Midbrain (tissue), 1 donor: Measurements from ENCODE around the gene KRTAP5-10.
"Not testable (repeated sequence)": the region's sequence is repeated elsewhere in the genome, so short reads cannot be mapped to it uniquely, and the experiment has no call there.

Experiments
- DNase-seq: peaks from one replicate; lab custom pipeline; 2025; lab: John Stamatoyannopoulos, UW

The KRTAP5-10 gene, protein sequence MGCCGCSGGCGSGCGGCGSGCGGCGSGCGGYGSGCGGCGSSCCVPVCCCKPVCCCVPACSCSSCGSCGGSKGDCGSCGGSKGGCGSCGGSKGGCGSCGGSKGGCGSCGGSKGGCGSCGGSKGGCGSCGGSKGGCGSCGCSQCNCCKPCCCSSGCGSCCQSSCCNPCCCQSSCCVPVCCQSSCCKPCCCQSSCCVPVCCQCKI

GRCh38 chr11:71565263-71565662, at the start of gene KRTAP5-10:
TSS of gene KRTAP5-10 (plus strand) at chr11:71565563. CDS start at chr11:71565588, 25 bp downstream.
- no peak for DNase-seq

DNA sequence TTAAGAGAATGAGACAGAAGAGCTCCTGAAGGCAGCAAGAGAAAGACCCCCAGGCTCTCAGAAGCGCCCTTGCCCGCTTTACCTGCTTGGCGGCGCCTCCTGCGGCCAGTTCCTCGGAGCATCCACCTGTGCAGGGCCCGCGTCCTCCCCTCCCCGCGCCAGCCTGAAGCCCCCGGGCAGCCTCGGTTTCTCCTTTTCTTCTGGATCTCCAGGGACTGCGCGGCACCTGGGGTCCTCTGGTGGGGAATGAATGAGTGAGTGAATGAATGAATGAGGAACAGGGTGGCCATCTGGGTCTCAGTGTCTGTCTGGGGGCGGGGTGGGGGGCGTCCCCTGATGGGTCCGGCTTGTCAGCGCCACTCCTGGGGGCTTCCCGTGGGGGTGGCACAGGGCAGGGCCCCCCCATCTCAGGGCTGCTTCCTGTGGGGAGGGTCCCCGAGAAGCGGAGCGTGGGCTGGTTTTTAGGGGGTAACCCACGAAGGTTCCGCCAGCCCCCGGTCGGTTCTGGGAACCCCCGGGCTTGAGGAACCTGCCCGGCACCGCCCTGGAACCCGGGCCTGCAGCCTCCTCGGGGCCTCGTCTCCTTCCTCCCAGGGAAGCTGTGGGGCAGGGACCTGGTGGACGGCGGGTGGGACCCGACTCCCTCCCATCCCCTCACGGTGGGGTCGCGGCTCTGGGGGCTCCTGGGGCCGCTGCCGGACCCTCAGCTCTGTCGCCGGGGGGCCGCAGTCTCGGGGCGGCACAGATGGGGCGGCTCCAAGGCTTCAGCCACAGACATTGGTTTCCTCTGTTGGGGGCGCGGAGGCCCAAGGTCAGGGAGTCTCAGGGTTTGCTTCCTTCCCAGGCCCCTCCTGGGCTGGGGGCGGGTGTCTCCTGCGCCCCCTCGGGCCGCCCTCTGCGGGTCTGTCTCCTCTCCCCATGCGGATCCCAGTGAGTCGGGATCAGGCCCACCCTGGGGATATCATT, 46.6 kb upstream of the KRTAP5-10 start:
- DNase-seq: no peak

DNA sequence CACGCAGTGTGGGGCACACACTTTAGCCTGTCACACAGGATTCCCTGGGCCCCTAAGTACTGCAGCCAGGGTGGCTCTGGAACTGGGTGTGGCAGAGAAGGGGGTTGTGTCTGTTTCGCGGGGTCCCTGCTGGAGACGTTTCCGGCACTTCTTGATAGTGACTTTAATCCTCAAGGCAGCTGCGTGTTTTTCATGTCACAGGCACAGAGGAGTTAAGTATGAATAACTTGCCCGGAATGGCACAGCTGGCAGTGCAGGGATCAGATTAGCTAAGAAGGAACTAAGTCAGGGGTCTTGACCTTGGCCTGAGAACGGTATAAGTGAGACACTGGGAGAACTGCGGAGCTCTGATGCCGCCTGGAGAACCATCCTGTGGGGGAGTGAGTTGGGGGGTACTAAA, 45.8 kb upstream of the KRTAP5-10 start:
- no peak for DNase-seq

GRCh38 chr11:71525188-71525937, 40.0 kb upstream of the KRTAP5-10 start:
- no peak for DNase-seq

DNA sequence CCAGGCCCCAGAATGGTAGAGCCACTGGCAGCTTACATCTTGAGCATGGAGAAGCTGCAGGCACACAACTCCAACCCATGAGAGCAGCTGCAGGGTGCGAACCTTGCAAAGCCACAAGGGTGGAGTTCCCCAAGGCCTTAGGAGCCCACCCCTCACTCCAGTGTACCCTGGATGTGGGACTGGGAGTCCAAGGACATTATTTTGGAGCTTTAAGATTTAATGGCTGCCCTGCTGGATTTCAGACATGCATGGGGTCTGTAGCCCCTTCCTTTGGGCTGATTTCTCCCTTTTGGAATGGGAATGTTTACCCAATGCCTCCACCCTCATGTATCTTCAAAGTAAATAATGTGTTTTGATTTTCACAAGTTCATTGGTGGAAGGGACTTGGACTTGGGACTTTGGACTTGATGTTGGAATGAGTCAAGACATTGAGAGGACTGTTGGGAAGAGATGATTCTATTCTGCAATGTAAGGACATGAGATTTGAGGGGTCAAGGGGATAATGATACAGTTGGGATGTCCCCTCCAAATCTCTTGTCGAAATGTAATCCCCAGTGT, 39.3 kb upstream of the KRTAP5-10 start:
- no peak for DNase-seq

GRCh38 chr11:71526796-71527575, 38.4 kb upstream of the KRTAP5-10 start, which contains the start of gene KRTAP5-7:
TSS of gene KRTAP5-7 (plus strand) at chr11:71527267. CDS start at chr11:71527301, 34 bp downstream.
- not testable (repeated sequence) for DNase-seq

DNA sequence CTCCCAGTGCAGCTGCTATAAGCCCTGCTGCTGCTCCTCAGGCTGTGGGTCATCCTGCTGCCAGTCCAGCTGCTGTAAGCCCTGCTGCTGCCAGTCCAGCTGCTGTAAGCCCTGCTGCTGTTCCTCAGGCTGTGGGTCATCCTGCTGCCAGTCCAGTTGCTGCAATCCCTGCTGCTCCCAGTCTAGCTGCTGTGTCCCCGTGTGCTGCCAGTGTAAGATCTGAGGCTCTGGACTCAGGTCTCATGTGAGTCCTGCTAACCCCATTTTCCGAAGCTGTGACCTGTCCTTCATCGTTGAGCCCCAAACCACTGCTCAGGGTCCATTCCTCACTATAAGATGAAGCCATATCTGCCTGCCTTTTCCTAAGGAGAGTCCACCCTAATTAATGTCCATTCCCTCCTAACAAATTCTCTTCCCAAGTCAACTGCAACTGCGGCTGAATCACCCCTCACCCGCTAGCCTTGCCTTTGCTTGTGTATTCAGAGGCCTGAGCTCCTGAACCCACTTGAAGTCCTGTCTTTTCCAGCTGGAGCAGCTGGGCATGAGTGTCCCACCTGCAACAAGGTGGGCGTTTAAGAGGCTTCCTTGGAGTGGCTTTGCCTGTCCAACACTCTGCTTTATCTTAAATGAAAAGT, 37.7 kb upstream of the KRTAP5-10 start:
- no peak for DNase-seq

DNA sequence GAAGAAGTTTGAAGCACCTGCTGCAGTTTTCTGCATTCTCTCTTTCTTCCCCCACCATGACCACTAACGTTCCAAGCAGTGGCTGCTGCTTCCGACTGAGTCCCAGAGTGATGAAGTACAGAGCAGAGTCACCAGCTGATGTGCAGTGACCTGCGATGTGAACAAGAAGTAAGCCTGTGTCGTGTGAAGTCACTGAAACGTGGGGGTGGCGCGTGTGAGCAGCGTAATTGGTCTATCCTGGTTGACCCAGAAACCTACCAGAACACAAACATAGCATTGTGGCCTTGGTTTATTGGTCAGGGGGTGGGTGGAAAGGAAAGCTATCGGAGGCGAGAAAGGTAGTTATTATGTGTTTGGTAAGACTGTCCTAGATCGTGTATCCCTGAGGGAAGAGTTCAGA, 34.8 kb upstream of the KRTAP5-10 start:
- no peak for DNase-seq

DNA sequence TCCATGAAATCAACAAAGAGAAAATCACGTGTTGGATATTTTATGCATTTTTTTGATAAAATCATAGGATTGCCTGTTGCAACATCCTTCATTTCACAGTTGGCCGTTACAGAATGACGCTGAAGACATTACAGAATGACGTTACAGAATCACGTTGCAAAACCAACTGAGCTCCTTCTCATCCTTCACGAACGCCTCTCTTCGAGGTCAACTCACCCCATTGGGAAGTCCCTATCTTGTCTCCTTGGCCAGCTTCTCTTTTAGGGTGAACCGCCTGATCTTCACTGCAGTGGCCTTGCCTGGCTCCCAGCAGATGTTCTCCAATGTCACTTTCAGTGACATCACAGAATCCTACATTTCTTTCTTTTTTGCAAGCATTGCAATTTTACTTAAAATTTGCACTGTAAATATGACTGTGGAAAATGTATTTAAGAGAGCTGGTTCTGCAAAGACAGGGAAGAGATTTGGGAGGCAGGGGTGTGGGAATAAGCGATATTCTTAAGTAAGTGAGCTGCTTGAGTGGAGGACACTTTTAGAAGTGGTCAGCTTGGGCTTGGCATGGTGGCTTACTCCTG, 33.2 kb upstream of the KRTAP5-10 start:
- no peak for DNase-seq

- DNase-seq: not testable (repeated sequence)
Measured at GRCh38 chr11:71534711-71535608, 30.4 kb upstream of the KRTAP5-10 start.

DNA sequence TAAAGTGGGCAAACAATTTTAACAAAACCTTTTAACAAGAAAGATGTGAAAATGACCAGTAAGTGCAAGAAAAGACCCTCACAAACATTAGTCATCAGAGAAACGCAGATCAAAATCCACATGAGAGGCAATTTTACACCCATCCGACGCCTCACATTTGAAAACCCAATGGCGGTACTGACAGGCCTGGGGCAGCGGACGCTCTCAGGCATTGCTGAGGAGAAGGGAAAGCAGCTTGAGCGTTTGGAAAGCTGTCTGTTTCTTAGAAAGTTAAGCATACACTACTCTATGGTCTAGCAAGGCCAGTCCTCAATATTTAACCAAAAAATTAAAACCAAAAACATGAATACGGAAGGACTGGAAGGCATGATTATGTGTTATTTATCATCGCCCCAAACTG, 29.5 kb upstream of the KRTAP5-10 start:
- no peak for DNase-seq

- no peak for DNase-seq
Measured at GRCh38 chr11:71537537-71537936, 27.8 kb upstream of the KRTAP5-10 start.

GRCh38 chr11:71537977-71538665, 27.2 kb upstream of the KRTAP5-10 start, which contains the start of gene KRTAP5-8:
TSS of gene KRTAP5-8 (plus strand) at chr11:71538025. CDS start at chr11:71538056, 31 bp downstream.
- not testable (repeated sequence) for DNase-seq

GRCh38 chr11:71538666-71538990, 26.7 kb upstream of the KRTAP5-10 start:
- no peak for DNase-seq

DNA sequence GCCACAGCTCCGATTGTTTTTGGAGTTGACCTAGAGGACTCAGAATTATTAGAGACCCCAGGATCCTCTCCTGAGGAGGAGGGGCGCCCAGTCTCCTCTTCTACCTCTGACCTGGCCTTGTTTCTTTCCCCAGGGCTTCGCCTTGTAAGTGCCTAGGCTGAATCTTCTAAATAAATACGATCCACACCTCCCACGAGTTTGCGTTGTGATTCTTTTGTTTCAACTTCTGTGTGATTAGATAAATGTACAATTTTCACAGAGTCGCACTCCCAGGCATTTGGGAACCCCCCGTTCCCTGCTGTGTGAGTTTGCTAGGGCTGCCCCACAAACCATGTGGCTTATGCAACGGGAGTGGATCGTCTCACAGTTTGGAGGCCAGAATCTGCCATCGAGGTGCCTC, 26.3 kb upstream of the KRTAP5-10 start:
- DNase-seq: no peak

DNA sequence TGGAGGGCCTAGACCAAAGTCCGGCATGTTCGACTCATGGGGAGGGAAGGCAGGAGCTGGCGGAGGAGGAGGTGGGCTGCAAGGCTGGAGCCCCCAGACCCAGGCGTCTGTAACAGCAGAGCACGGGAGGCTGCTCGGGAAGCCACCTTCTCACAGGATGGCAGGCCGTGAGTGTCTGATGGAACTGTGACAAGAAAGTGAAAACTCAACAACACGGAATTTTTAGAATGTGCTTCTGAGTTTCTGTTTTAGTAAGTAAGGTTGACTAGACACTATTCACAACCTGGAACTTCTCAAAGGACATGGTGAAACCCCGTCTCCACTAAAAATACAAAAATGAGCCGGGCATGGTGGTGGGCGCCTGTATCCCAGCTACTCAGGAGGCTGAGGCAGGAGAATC, 25.4 kb upstream of the KRTAP5-10 start:
- DNase-seq: not testable (repeated sequence)

DNA sequence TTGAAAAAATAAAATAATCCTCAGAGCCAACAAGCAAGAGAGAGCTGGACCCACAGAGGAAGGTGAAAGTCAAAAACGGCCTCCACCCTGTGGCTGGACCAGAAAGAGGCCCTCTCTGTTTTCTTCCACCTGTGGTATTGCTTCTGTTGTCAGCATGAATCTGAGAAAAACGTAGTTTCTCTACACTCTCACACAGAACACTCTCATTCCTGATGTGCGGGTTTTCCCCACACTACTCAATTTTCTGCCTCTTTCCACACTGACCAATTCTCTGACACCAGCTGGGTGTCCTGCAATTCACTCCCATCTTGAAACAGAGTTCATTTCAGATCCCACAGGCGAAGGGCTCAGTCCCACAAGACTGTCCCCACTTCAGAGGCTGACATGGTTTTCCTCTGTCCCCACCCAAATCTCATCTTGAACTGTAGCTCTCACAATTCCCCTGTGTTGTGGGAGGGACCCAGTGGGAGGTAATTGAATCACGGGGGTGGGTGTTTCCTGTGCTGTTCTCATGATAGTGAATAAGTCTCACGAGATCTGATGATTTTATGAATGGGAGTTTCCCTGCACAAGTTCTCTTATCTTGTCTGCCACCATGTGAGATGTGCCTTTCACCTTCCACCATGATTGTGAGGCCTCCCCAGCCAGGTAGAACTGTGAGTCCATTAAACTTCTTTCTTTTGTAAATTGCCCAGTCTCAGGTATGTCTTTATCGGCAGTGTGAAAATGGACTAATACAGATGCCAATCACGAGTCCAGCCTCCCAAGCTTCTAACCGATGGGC, 24.6 kb upstream of the KRTAP5-10 start:
- not testable (repeated sequence) for DNase-seq

GRCh38 chr11:71542382-71542781, 23.0 kb upstream of the KRTAP5-10 start:
- no peak for DNase-seq
